Heart right ventricle (tissue), 16 donors: Measurements from ENCODE around the gene DNAAF1. TPM values are rescaled to one million over a fixed set of nuclear protein-coding genes. Genes with fewer than 3 reads are reported as not detected.

Source experiments
- ATAC-seq, 8 donors: fragments of 200-7000 bp; cut with Tn5 transposase; one replicate each; pipeline ENCODE4 v1.9.1; 2020; ENCODE audit warnings: mild to moderate bottlenecking in 8 of 8, moderate library complexity in 8 of 8, moderate number of reproducible peaks in 1 of 8
- DNase-seq, 2 donors: peaks; one replicate each; pipeline ENCODE4 v3.0.0-alpha.2; 2020
- H3K27ac ChIP-seq, 10 donors: fragments of 200-600 bp; sonication (generic) in 2 of 10; one replicate each; pipeline versions ENCODE4 v1.5.0 to v1.8.0; 2020 to 2022; ENCODE audit warnings: mild to moderate bottlenecking in 3 of 10
- H3K27me3 ChIP-seq, 7 donors: fragments of 200-600 bp; one replicate each; pipeline ENCODE4 v1.8.0; 2021 to 2022; ENCODE audit warnings: mild to moderate bottlenecking in 2 of 7
- H3K36me3 ChIP-seq, 9 donors: fragments of 200-600 bp; sonication (generic) in 1 of 9; one replicate each; pipeline versions ENCODE4 v1.5.0 to v1.8.0; 2020 to 2022; ENCODE audit warnings: mild to moderate bottlenecking in 2 of 9
- H3K4me1 ChIP-seq, 9 donors: fragments of 200-600 bp; sonication (generic) in 1 of 9; one replicate each; pipeline versions ENCODE4 v1.5.0 to v1.8.0; 2020 to 2022; ENCODE audit warnings: mild to moderate bottlenecking in 4 of 9
- H3K4me3 ChIP-seq, 10 donors: fragments of 200-600 bp; sonication (generic) in 2 of 10; one replicate each; pipeline versions ENCODE4 v1.5.0 to v1.8.0; 2020 to 2022; ENCODE audit warnings: mild to moderate bottlenecking in 7 of 10, moderate library complexity in 2 of 10
- H3K9me3 ChIP-seq, 11 donors: fragments of 200-600 bp in 10 of 11; sonication (generic) in 2 of 11; one replicate each; pipeline versions ENCODE4 v1.5.0 to v1.8.0; 2013 to 2022; ENCODE audit warnings: mild to moderate bottlenecking in 2 of 11, control low read depth in 1 of 11, moderate library complexity in 1 of 11
- WGBS, 2 donors: extraction: QIAGEN DNeasy Blood & Tissue Kit; methylation state at CpG; one replicate each; pipeline ENCODE4 v1.1.7; 2013; ENCODE audit warnings: inconsistent platforms in 1 of 2; 5-methylcytosine and 5-hydroxymethylcytosine counted together
- intact Hi-C, 10 donors: fragments of 100-400 bp; cut with DNase I; formaldehyde crosslinking; loops; one replicate each; pipeline versions ENCODE4 v1.11.1 to v1.14.2; 2022
- polyA plus RNA-seq, 2 donors: library from polyadenylated mRNA; stranded (reverse); fragments of 200-250 nt; gene quantifications; one replicate each; pipeline ENCODE4 v1.2.3, GENCODE V29; 2013
- total RNA-seq, 10 donors: library from RNA; stranded (reverse); fragmentation: NEBNext Ultra II Directional in 3 of 10; extraction: Animal tissue kit (Norgen Biotek cat#: 25700) in 3 of 10; gene quantifications; one replicate each; pipeline versions ENCODE4 v1.2.1 to v1.2.4, GENCODE V29; 2021 to 2023
- TF ChIP-seq, protein P1 (sequence below), 9 donors: fragments of 200-600 bp; sonication (generic) in 2 of 9; IDR thresholded peaks; one replicate each; pipeline versions ENCODE4 v1.5.0 to v1.8.0; 2021 to 2022; ENCODE audit warnings: antibody characterized with exemption in 9 of 9, mild to moderate bottlenecking in 5 of 9, moderate library complexity in 1 of 9
- donor health status: Arrhythmogenic right ventricular cardiomyopathy.
- donor health status: ischemic (EF 13 %, LVEDD 7.1; RV severe dilation, severe dysfunction).
- donor health status: healthy with polysubstance abuse.
- donor health status: DM: no; HTN: yes; CAD: no.
- donor health status: DM: no; HTN: no; CAD: no.
- donor health status: ischemic (EF 25% LVEDD 6.9; RV normal size, moderate dysfunction).
- donor health status: ischemic (EF 25% LVEDD 5.7; RV mildly dilated, moderate dysfunction).
- donor health status: healthy.
- donor health status: DM: yes; HTN: yes; CAD: no.
- donor health status: Ischemic cardiomyopathy.
- donor health status: ischemic (EF 35%, LVEDD 5.7; RV mildly dilated, moderate dysfunction).
- donor health status: nonischemic (EF 11% LVEDD 7.7; RV severe dilation, severe dysfunction).
- donor health status: DM: yes; HTN: yes; CAD: no.
- donor health status: PGD.
- donor health status: ischemic (EF 29% LVEDD 5.4; RV normal size, mild dysfunction).
- donor health status: nonischemic (EF 23%, LVEDD 6.1; RV moderate dilation, normal function).

DNAAF1 gene
- total and polyA plus RNA-seq, 12 donors, result 0.23 to 2.6 (median 0.33) TPM; not detected in 7

GRCh38 chr16:84161037-84161436 lies 15.9 kb downstream of the DNAAF1 start:
- Histone ChIP-seq H3K27me3 (peaks cover 0 to 40% (median 7%) of the 10 kb centered on the region in 7 donors), H3K4me3 (no peak overlapping the region), H3K27ac (no peak overlapping the region), H3K4me1 (no peaks in the 10 kb centered on the region), H3K9me3 (no peaks in the 10 kb centered on the region), H3K36me3 (no peaks in the 10 kb centered on the region)
- ATAC-seq (peak in 1 of 8 donors; percentile 38), DNase-seq (no peak)
- TF ChIP-seq, protein P1, sequence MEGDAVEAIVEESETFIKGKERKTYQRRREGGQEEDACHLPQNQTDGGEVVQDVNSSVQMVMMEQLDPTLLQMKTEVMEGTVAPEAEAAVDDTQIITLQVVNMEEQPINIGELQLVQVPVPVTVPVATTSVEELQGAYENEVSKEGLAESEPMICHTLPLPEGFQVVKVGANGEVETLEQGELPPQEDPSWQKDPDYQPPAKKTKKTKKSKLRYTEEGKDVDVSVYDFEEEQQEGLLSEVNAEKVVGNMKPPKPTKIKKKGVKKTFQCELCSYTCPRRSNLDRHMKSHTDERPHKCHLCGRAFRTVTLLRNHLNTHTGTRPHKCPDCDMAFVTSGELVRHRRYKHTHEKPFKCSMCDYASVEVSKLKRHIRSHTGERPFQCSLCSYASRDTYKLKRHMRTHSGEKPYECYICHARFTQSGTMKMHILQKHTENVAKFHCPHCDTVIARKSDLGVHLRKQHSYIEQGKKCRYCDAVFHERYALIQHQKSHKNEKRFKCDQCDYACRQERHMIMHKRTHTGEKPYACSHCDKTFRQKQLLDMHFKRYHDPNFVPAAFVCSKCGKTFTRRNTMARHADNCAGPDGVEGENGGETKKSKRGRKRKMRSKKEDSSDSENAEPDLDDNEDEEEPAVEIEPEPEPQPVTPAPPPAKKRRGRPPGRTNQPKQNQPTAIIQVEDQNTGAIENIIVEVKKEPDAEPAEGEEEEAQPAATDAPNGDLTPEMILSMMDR (IDR thresholded peaks at IDR 0.05), result no peak
- 81 to 87% methylated on average over 10 of the region's 10 CpGs for WGBS, 2 donors
- intact Hi-C loops, result no loop called here

DNA sequence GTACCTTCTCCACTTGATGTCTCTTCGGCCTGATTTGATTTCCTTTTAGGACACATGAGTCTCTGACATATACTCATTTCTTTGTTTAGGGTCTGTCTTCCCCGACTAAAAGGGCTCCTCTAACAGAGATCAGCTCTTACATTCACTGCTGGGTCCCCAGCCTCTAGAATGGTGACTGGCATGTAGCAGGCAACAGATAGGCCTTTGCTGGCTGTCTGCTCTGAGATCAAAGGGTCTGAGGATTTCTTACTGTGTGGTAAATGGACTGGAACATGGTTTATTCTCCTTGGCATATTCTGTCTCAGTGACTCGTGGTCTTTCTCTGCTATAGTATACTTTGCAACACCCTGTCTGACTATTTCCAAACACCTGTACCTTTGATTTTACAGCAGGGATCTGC lies 16.7 kb downstream of the DNAAF1 start:
- WGBS, 2 donors, result 72 to 78% methylated on average over 3 of the region's 3 CpGs
- intact Hi-C loops, result no loop called here
- ATAC-seq, result no peak

DNA sequence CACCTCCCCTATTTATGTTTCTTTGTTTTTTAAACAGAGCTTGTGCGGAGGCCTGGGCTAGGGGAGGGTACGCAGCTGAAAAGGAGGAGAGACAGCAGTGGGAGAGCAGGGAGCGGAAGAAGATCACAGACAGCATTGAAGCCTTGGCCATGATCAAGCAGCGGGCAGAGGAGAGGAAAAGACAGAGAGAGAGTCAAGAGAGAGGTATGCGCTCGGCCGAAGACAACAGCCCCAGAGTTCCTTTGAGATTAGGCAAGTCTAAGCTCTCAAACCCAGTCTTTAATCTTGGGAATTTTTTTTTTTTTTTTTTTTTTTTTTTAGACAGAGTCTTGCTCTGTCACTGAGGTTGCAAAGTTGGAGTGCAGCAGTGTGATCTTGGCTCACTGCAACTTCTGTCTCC lies 20.6 kb downstream of the DNAAF1 start:
- DNase-seq, result no peak
- Histone ChIP-seq H3K4me1 (no peaks in the 10 kb centered on the region), H3K27me3 (peaks cover 0 to 42% (median 7%) of the 10 kb centered on the region in 7 donors), H3K27ac (no peak overlapping the region), H3K4me3 (no peak overlapping the region), H3K9me3 (no peaks in the 10 kb centered on the region), H3K36me3 (no peaks in the 10 kb centered on the region)
- no peak for ATAC-seq
- 85 to 86% methylated on average over 7 of the region's 7 CpGs for WGBS, 2 donors
- intact Hi-C loops, result no loop called here
- TF ChIP-seq, protein P1 (IDR thresholded peaks at IDR 0.05), result no peak

More for the DNA sequence above, 16.7 kb downstream of the DNAAF1 start:
- no peaks in the 10 kb centered on the region for H3K4me1 ChIP-seq
- no peaks in the 10 kb centered on the region for H3K9me3 ChIP-seq
- no peak for DNase-seq
- no peak overlapping the region for H3K27ac ChIP-seq
- TF ChIP-seq, protein P1 (IDR thresholded peaks at IDR 0.05), result no peak
- no peak overlapping the region for H3K4me3 ChIP-seq
- H3K27me3 ChIP-seq, result peaks cover 0 to 41% (median 7%) of the 10 kb centered on the region in 7 donors
- no peaks in the 10 kb centered on the region for H3K36me3 ChIP-seq

DNA sequence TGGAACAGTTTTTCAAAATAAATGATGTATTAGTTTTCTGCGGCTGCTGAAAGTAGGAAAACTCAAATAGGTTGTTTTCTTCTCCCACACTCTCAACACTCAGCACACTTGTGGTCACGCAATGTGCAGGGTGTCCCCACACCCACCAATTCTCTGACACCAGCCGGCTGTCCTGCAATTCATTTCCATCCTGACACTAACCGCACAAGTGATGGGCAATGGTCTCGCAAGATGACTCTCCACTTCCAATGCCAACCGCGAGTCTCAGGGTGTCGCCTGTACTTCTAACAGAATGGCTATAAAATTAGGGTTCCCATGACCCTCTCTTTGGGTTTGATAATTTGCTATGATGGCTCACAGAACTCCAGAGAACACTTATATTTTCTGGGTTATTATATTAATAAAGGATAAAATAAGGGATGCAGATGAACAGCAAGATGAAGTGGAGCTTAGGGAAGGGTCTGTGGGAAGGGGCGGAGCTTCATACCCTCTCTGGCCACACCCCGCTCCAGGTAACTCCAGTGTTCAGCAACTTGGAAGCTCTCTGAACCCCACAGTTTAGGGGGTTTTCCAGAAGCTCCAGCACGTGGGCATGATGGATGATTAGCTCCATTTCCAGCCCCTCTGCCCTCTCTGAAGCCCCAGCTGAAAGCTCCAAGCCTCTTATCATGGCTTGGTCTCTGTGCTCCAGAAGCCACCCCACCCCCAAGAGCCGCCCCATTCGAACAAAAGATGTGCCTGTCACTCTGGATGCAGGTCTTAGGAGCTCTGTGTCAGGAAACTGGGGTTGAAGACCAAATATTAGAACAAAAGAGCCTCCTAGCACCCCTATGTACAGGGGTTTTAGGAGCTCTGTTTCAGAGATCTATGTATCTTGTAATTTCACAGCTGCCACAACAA lies 21.9 kb downstream of the DNAAF1 start:
- WGBS, 2 donors, result 76 to 83% methylated on average over 13 of the region's 13 CpGs
- TF ChIP-seq, protein P1 (IDR thresholded peaks at IDR 0.05), result no peak
- DNase-seq, result no peak

More for the DNA sequence above, 21.9 kb downstream of the DNAAF1 start:
- Histone ChIP-seq H3K27ac (no peak overlapping the region), H3K36me3 (no peaks in the 10 kb centered on the region), H3K9me3 (no peaks in the 10 kb centered on the region), H3K27me3 (peaks cover 0 to 30% (median 7%) of the 10 kb centered on the region in 7 donors), H3K4me1 (no peaks in the 10 kb centered on the region), H3K4me3 (no peak overlapping the region)
- ATAC-seq, result no peak
- intact Hi-C loops, result no loop called here
